Activated naive CD4-positive, alpha-beta T cell treated with anti-CD3 and anti-CD28 coated beads, Interleukin-2, amount 10 ng/mL, durations not matched to agents 7 days and 5 days (primary cell): ENCODE results near the gene GMCL1.

Source experiments
- CTCF ChIA-PET: fragments of 350-600 bp; sonication (Branson Sonifier 250); formaldehyde crosslinking; loops from one replicate; lab custom pipeline; 2021; ENCODE audit warnings: antibody characterized with exemption; lab: Charles Lee
- DNase-seq: peaks from one replicate; pipeline ENCODE4 v3.0.0-alpha.2; 2020
- H3K27ac Mint-ChIP-seq: one replicate; pipeline ENCODE4 v1.8.0; 2021; ENCODE audit warnings: mild to moderate bottlenecking, moderate library complexity, mixed read lengths
- H3K27me3 Mint-ChIP-seq: one replicate; pipeline ENCODE4 v1.8.0; 2021; ENCODE audit warnings: mild to moderate bottlenecking, mixed read lengths
- H3K36me3 Mint-ChIP-seq: one replicate; pipeline ENCODE4 v1.8.0; 2021; ENCODE audit warnings: mixed read lengths
- H3K4me1 Mint-ChIP-seq: one replicate; pipeline ENCODE4 v1.8.0; 2021; ENCODE audit warnings: mixed read lengths
- H3K4me3 Mint-ChIP-seq: one replicate; pipeline ENCODE4 v1.8.0; 2021; ENCODE audit warnings: mild to moderate bottlenecking, moderate library complexity, mixed read lengths
- H3K9me3 Mint-ChIP-seq: one replicate; pipeline ENCODE4 v1.8.0; 2021; ENCODE audit warnings: mixed read lengths

The GMCL1 gene

GRCh38 chr2:69911985-69912563 lies 82.6 kb downstream of the GMCL1 start:
- peaks cover 23% of the 10 kb centered on the region for H3K36me3 Mint-ChIP-seq
- no peaks in the 10 kb centered on the region for H3K9me3 Mint-ChIP-seq
- H3K27ac Mint-ChIP-seq = peak overlapping the region; percentile 76
- no peak overlapping the region for H3K4me3 Mint-ChIP-seq
- H3K4me1 Mint-ChIP-seq = peaks cover 27% of the 10 kb centered on the region
- H3K27me3 Mint-ChIP-seq = no peaks in the 10 kb centered on the region
- DNase-seq = no peak
- CTCF ChIA-PET = interaction anchor here (0.6 to 7.5 kb wide), 22 partner anchors 9 to 391 kb away, joined by 3 to 75 read pairs (median 4); partner anchors contain the start of gene FAM136A

GRCh38 chr2:69914164-69914949 lies 84.9 kb downstream of the GMCL1 start:
- H3K36me3 Mint-ChIP-seq = peaks cover 22% of the 10 kb centered on the region
- H3K27me3 Mint-ChIP-seq = no peaks in the 10 kb centered on the region
- H3K27ac Mint-ChIP-seq = peak overlapping the region; percentile 92
- H3K4me3 Mint-ChIP-seq = peak overlapping the region; percentile 83
- DNase-seq = peak; percentile 100
- no peaks in the 10 kb centered on the region for H3K9me3 Mint-ChIP-seq
- peaks cover 39% of the 10 kb centered on the region for H3K4me1 Mint-ChIP-seq
- CTCF ChIA-PET = interaction anchor here (0.5 to 7.5 kb wide), 21 partner anchors 13 to 388 kb away, joined by 3 to 75 read pairs (median 4); partner anchors contain the start of genes FAM136A and SNRPG

- H3K36me3 Mint-ChIP-seq = peaks cover 21% of the 10 kb centered on the region
- peak; percentile 39 for DNase-seq
- H3K27ac Mint-ChIP-seq = peak within 1 kb of the TSS; percentile 92
- H3K9me3 Mint-ChIP-seq = no peaks in the 10 kb centered on the region
- peak within 1 kb of the TSS; percentile 83 for H3K4me3 Mint-ChIP-seq
- no peaks in the 10 kb centered on the region for H3K27me3 Mint-ChIP-seq
- peaks cover 39% of the 10 kb centered on the region for H3K4me1 Mint-ChIP-seq
- CTCF ChIA-PET = interaction anchor here (0.5 to 7.5 kb wide), 19 partner anchors 13 to 387 kb away, joined by 3 to 75 read pairs (median 5); partner anchors contain the start of gene FAM136A
Observed at GRCh38 chr2:69914950-69915945, 85.8 kb downstream of the GMCL1 start, which contains the start of gene MXD1. Gene MXD1, plus strand, starts transcription at chr2:69915109. Its CDS starts 222 bp downstream, at chr2:69915331.

GRCh38 chr2:69916106-69916505 lies 86.6 kb downstream of the GMCL1 start:
- Mint-ChIP-seq H3K36me3 (peaks cover 26% of the 10 kb centered on the region), H3K27ac (peak overlapping the region; percentile 49), H3K9me3 (no peaks in the 10 kb centered on the region), H3K4me1 (peaks cover 39% of the 10 kb centered on the region), H3K27me3 (no peaks in the 10 kb centered on the region), H3K4me3 (peak overlapping the region; percentile 63)
- CTCF ChIA-PET = interaction anchor here (0.6 to 2.5 kb wide), 4 partner anchors 154 to 209 kb away, joined by 3 to 11 read pairs (median 3); no protein-coding TSS in a partner anchor
- no peak for DNase-seq

- Mint-ChIP-seq H3K36me3 (peaks cover 33% of the 10 kb centered on the region), H3K4me3 (no peak overlapping the region), H3K4me1 (peaks cover 35% of the 10 kb centered on the region), H3K9me3 (no peaks in the 10 kb centered on the region), H3K27me3 (no peaks in the 10 kb centered on the region), H3K27ac (no peak overlapping the region)
- no peak for DNase-seq
- CTCF ChIA-PET = interaction anchor here (1.8 to 2.5 kb wide), 2 partner anchors 152 to 153 kb away, joined by 6 to 11 read pairs; no protein-coding TSS in a partner anchor
Observed at GRCh38 chr2:69917852-69918251, 88.4 kb downstream of the GMCL1 start.

GRCh38 chr2:69918401-69918800 lies 88.9 kb downstream of the GMCL1 start:
- CTCF ChIA-PET = interaction anchor here (1.8 kb wide), 1 partner anchor 153 kb away, joined by 6 read pairs; no protein-coding TSS in a partner anchor
- H3K36me3 Mint-ChIP-seq = peaks cover 37% of the 10 kb centered on the region
- peaks cover 38% of the 10 kb centered on the region for H3K4me1 Mint-ChIP-seq
- no peak for DNase-seq
- no peaks in the 10 kb centered on the region for H3K27me3 Mint-ChIP-seq
- H3K27ac Mint-ChIP-seq = no peak overlapping the region
- H3K4me3 Mint-ChIP-seq = no peak overlapping the region
- H3K9me3 Mint-ChIP-seq = no peaks in the 10 kb centered on the region

- Mint-ChIP-seq H3K4me3 (no peak overlapping the region), H3K9me3 (no peaks in the 10 kb centered on the region), H3K4me1 (peaks cover 13% of the 10 kb centered on the region), H3K27me3 (no peaks in the 10 kb centered on the region), H3K36me3 (peaks cover 55% of the 10 kb centered on the region), H3K27ac (peak overlapping the region; percentile 11)
- CTCF ChIA-PET = interaction anchor here (1.0 to 1.8 kb wide), 2 partner anchors 10 to 146 kb away, joined by 4 to 6 read pairs; no protein-coding TSS in a partner anchor
- DNase-seq = no peak
Observed at GRCh38 chr2:69923116-69923515, 93.7 kb downstream of the GMCL1 start.

GRCh38 chr2:69926849-69927515 lies 97.5 kb downstream of the GMCL1 start:
- Mint-ChIP-seq H3K27me3 (no peaks in the 10 kb centered on the region), H3K36me3 (peaks cover 50% of the 10 kb centered on the region), H3K4me3 (no peak overlapping the region), H3K9me3 (no peaks in the 10 kb centered on the region), H3K27ac (no peak overlapping the region), H3K4me1 (peaks cover 14% of the 10 kb centered on the region)
- CTCF ChIA-PET = no interaction called here
- no peak for DNase-seq
